ENCODE data around the gene KCND1. TPM values are rescaled to one million over a fixed set of nuclear protein-coding genes. Genes with fewer than 3 reads are reported as not detected.

Gene KCND1
- total RNA-seq, 2 experiments from 2014 or later = 1.2 to 1.3 TPM

GRCh38 chrX:48961585-48962091 lies 10.0 kb downstream of the KCND1 start:
- DNase-seq = no peak
- H3K27me3 Mint-ChIP-seq = no peaks in the 10 kb centered on the region
- H3K36me3 Mint-ChIP-seq = peaks cover 4% of the 10 kb centered on the region
- H3K9me3 Mint-ChIP-seq = no peaks in the 10 kb centered on the region
- H3K4me1 Mint-ChIP-seq = peaks cover 9% of the 10 kb centered on the region
- no peak overlapping the region for H3K27ac Mint-ChIP-seq
- no peak overlapping the region for H3K4me3 Mint-ChIP-seq

- peak overlapping the region; percentile 83 for H3K27ac Mint-ChIP-seq
Measured at GRCh38 chrX:48960291-48960690, 11.4 kb downstream of the KCND1 start.

GRCh38 chrX:48958635-48959094 lies 13.0 kb downstream of the KCND1 start:
- Mint-ChIP-seq H3K9me3 (no peaks in the 10 kb centered on the region), H3K36me3 (peaks cover 21% of the 10 kb centered on the region), H3K27me3 (no peaks in the 10 kb centered on the region), H3K4me1 (peaks cover 31% of the 10 kb centered on the region), H3K27ac (peak overlapping the region; percentile 83), H3K4me3 (peak overlapping the region; percentile 99)
- DNase-seq = no peak

More at GRCh38 chrX:48960291-48960690, 11.4 kb downstream of the KCND1 start:
- Mint-ChIP-seq H3K27me3 (no peaks in the 10 kb centered on the region), H3K4me1 (peaks cover 19% of the 10 kb centered on the region), H3K4me3 (no peak overlapping the region), H3K9me3 (no peaks in the 10 kb centered on the region), H3K36me3 (peaks cover 11% of the 10 kb centered on the region)
- DNase-seq = no peak

- DNase-seq = peak; percentile 92
- Mint-ChIP-seq H3K27ac (peak overlapping the region; percentile 100), H3K36me3 (peaks cover 25% of the 10 kb centered on the region), H3K9me3 (no peaks in the 10 kb centered on the region), H3K4me3 (peak overlapping the region; percentile 99), H3K27me3 (no peaks in the 10 kb centered on the region), H3K4me1 (peaks cover 38% of the 10 kb centered on the region)
Measured at GRCh38 chrX:48957827-48958634, 13.6 kb downstream of the KCND1 start.

GRCh38 chrX:48957477-48957826 lies 14.2 kb downstream of the KCND1 start, which contains the start of gene OTUD5:
Gene OTUD5 (minus strand): TSS chrX:48957607. CDS start chrX:48957570, 37 bp downstream.
- H3K27me3 Mint-ChIP-seq = no peaks in the 10 kb centered on the region
- no peaks in the 10 kb centered on the region for H3K9me3 Mint-ChIP-seq
- peaks cover 25% of the 10 kb centered on the region for H3K36me3 Mint-ChIP-seq
- H3K27ac Mint-ChIP-seq = peak within 1 kb of the TSS; percentile 100
- H3K4me1 Mint-ChIP-seq = peaks cover 39% of the 10 kb centered on the region
- peak; percentile 79 for DNase-seq
- peak within 1 kb of the TSS; percentile 99 for H3K4me3 Mint-ChIP-seq

- Mint-ChIP-seq H3K27me3 (no peaks in the 10 kb centered on the region), H3K9me3 (no peaks in the 10 kb centered on the region), H3K27ac (peak overlapping the region; percentile 88), H3K4me3 (peak overlapping the region; percentile 85), H3K4me1 (peaks cover 44% of the 10 kb centered on the region), H3K36me3 (peaks cover 25% of the 10 kb centered on the region)
- peak; percentile 59 for DNase-seq
Measured at GRCh38 chrX:48956728-48957414, 14.8 kb downstream of the KCND1 start.

GRCh38 chrX:48948589-48948988 lies 23.1 kb downstream of the KCND1 start:
- no peaks in the 10 kb centered on the region for H3K9me3 Mint-ChIP-seq
- no peaks in the 10 kb centered on the region for H3K27me3 Mint-ChIP-seq
- peaks cover 13% of the 10 kb centered on the region for H3K36me3 Mint-ChIP-seq
- H3K4me3 Mint-ChIP-seq = no peak overlapping the region
- H3K4me1 Mint-ChIP-seq = peaks cover 30% of the 10 kb centered on the region
- no peak for DNase-seq
- H3K27ac Mint-ChIP-seq = no peak overlapping the region

GRCh38 chrX:48945517-48946348 lies 25.9 kb downstream of the KCND1 start:
- no peak for DNase-seq
- peak overlapping the region; percentile 75 for H3K27ac Mint-ChIP-seq
- H3K4me3 Mint-ChIP-seq = peak overlapping the region; percentile 14
- peaks cover 29% of the 10 kb centered on the region for H3K36me3 Mint-ChIP-seq
- H3K4me1 Mint-ChIP-seq = peaks cover 41% of the 10 kb centered on the region
- no peaks in the 10 kb centered on the region for H3K27me3 Mint-ChIP-seq
- peaks cover 2% of the 10 kb centered on the region for H3K9me3 Mint-ChIP-seq

- Mint-ChIP-seq H3K4me3 (peak overlapping the region; percentile 57), H3K4me1 (peaks cover 62% of the 10 kb centered on the region), H3K27me3 (no peaks in the 10 kb centered on the region), H3K27ac (peak overlapping the region; percentile 99), H3K36me3 (peaks cover 39% of the 10 kb centered on the region), H3K9me3 (peaks cover 2% of the 10 kb centered on the region)
- DNase-seq = no peak
Measured at GRCh38 chrX:48942895-48943294, 28.7 kb downstream of the KCND1 start.

GRCh38 chrX:48940404-48940955 lies 31.2 kb downstream of the KCND1 start:
- H3K4me1 Mint-ChIP-seq = peaks cover 71% of the 10 kb centered on the region
- no peaks in the 10 kb centered on the region for H3K27me3 Mint-ChIP-seq
- H3K9me3 Mint-ChIP-seq = peaks cover 2% of the 10 kb centered on the region
- peak overlapping the region; percentile 99 for H3K27ac Mint-ChIP-seq
- no peak overlapping the region for H3K4me3 Mint-ChIP-seq
- peaks cover 58% of the 10 kb centered on the region for H3K36me3 Mint-ChIP-seq
- no peak for DNase-seq

GRCh38 chrX:48939524-48940228 lies 32.0 kb downstream of the KCND1 start:
- Mint-ChIP-seq H3K36me3 (peaks cover 64% of the 10 kb centered on the region), H3K9me3 (peaks cover 2% of the 10 kb centered on the region)
- DNase-seq = no peak

GRCh38 chrX:48938721-48939425 lies 32.8 kb downstream of the KCND1 start:
- peak overlapping the region; percentile 60 for H3K4me3 Mint-ChIP-seq
- H3K36me3 Mint-ChIP-seq = peaks cover 72% of the 10 kb centered on the region
- H3K9me3 Mint-ChIP-seq = peaks cover 2% of the 10 kb centered on the region
- no peaks in the 10 kb centered on the region for H3K27me3 Mint-ChIP-seq
- H3K4me1 Mint-ChIP-seq = peaks cover 82% of the 10 kb centered on the region
- DNase-seq = peak; percentile 79
- H3K27ac Mint-ChIP-seq = peak overlapping the region; percentile 99

More at GRCh38 chrX:48939524-48940228, 32.0 kb downstream of the KCND1 start:
- H3K27me3 Mint-ChIP-seq = no peaks in the 10 kb centered on the region
- H3K4me1 Mint-ChIP-seq = peaks cover 79% of the 10 kb centered on the region
- peak overlapping the region; percentile 60 for H3K4me3 Mint-ChIP-seq
- peak overlapping the region; percentile 99 for H3K27ac Mint-ChIP-seq
